SJSA1 (cell line): ENCODE measurements around the gene MEA1. TPM values are rescaled to one million over a fixed set of nuclear protein-coding genes. Genes with fewer than 3 reads are reported as not detected.
A peak's percentile ranks its signal among the peaks of the same experiment; 100 is the strongest.

Experiments used
- DNase-seq, 2 experiments: peaks; one replicate each; pipeline ENCODE4 v3.0.0-alpha.2; 2015 to 2020; ENCODE audit warnings: low spot score in 2 of 2, low read depth in 1 of 2
- H3K27ac ChIP-seq: fragments of 250-450 bp; sonication (Bioruptor Pico); 2 replicates; pipeline ENCODE4 v1.5.1; 2020; ENCODE audit warnings: mild to moderate bottlenecking, moderate library complexity
- H3K27me3 ChIP-seq: fragments of 250-450 bp; sonication (Bioruptor Pico); replicated peaks from 2 replicates; pipeline ENCODE4 v1.5.1; 2020; ENCODE audit warnings: mild to moderate bottlenecking, moderate library complexity
- H3K36me3 ChIP-seq: fragments of 250-450 bp; sonication (Bioruptor Pico); 2 replicates; pipeline ENCODE4 v1.5.1; 2020; ENCODE audit warnings: mild to moderate bottlenecking
- H3K4me1 ChIP-seq: fragments of 250-450 bp; sonication (Bioruptor Pico); replicated peaks from 2 replicates; pipeline ENCODE4 v1.6.1; 2021; ENCODE audit warnings: mild to moderate bottlenecking
- H3K4me3 ChIP-seq: fragments of 250-450 bp; sonication (Bioruptor Pico); 2 replicates; pipeline ENCODE4 v1.5.1; 2020; ENCODE audit warnings: mild to moderate bottlenecking
- H3K9me3 ChIP-seq: fragments of 250-450 bp; sonication (Bioruptor Pico); replicated peaks from 2 replicates; pipeline ENCODE4 v1.5.1; 2020; ENCODE audit warnings: mild to moderate bottlenecking
- total RNA-seq: library from RNA; depleted of rRNA; stranded (reverse); fragments of >200 nt; shearing (Covaris generic); gene quantifications from 2 replicates; pipeline ENCODE4 v1.2.3, GENCODE V29; 2014

MEA1 gene
- total RNA-seq, 1 experiment from 2014 or later = 134 TPM

- Histone ChIP-seq H3K27me3 (no peaks in the 10 kb centered on the region), H3K9me3 (no peaks in the 10 kb centered on the region), H3K4me3 (no peak overlapping the region), H3K4me1 (no peaks in the 10 kb centered on the region), H3K27ac (no peak overlapping the region), H3K36me3 (peaks cover 90% of the 10 kb centered on the region)
- DNase-seq = no peak
These were observed 18.6 kb upstream of the MEA1 start for GRCh38 chr6:43032326-43032725.

GRCh38 chr6:43029120-43029519, 15.4 kb upstream of the MEA1 start:
- Histone ChIP-seq H3K27me3 (no peaks in the 10 kb centered on the region), H3K36me3 (peaks cover 97% of the 10 kb centered on the region), H3K4me3 (no peak overlapping the region), H3K27ac (no peak overlapping the region), H3K4me1 (no peaks in the 10 kb centered on the region), H3K9me3 (no peaks in the 10 kb centered on the region)
- DNase-seq = no peak

GRCh38 chr6:43026365-43026764, 12.6 kb upstream of the MEA1 start:
- peaks cover 5% of the 10 kb centered on the region for H3K4me1 ChIP-seq
- H3K27me3 ChIP-seq = no peaks in the 10 kb centered on the region
- H3K9me3 ChIP-seq = no peaks in the 10 kb centered on the region
- DNase-seq = no peak
- H3K4me3 ChIP-seq = no peak overlapping the region
- peaks cover 92% of the 10 kb centered on the region for H3K36me3 ChIP-seq
- H3K27ac ChIP-seq = no peak overlapping the region

DNA sequence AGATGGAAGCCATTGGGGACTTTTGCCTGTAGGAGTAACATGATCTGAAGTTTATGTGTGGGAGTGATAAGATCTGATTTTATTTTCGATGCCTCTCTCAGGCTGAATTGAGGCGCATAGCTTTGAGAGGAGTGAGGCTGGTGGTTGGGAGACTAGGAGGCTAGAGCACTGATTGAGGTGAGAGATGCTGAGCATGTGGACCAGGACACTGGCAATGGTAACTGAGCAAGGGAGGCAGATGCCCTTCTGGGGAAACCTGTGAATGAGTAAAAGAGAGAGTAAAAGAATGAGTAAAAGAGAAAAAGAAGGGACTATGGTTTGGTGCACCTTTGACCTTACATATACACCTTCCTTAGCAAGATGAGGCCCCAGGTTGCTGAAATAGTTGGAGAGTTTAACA, 10.7 kb upstream of the MEA1 start:
- Histone ChIP-seq H3K27me3 (no peaks in the 10 kb centered on the region), H3K4me3 (no peak overlapping the region), H3K36me3 (peaks cover 94% of the 10 kb centered on the region), H3K9me3 (no peaks in the 10 kb centered on the region), H3K4me1 (peaks cover 13% of the 10 kb centered on the region), H3K27ac (no peak overlapping the region)
- DNase-seq = no peak

DNA sequence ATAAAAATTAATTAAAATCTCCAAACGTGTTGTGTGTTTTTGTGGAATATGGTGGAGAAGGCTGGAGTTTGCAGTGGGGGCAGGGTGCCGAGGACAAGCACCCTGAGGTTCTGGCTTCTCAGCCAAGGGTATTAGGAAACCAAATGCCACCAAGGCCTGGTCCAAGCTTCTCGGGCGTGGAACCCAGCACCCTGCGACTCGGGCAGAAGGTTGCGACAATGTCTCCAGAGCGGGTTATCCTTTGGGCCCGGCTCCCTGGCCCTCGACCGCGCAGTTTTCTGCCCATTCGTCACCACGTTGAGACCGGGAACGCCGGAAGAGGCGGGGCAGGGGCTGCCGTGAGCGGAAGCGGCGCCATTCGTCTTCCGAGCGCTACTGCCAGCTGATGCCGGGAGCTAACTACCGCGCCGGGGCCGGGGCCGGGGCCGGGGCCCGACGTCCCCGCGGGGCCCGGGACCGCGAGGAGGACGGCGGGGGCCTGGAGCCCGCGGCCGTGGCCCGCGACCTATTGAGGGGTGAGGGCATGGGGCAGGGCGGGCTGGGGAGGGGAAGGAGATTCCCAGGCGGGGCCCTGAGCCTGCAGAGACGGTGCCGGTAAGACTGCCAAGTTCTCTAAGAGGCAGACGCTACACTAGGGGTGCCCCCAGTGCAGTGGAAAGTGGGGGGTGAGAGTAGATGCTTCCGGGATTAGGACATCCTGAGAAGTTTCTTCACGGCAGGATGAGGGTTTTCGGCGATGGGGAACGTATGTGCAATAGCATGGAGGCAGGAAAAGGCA, 7.7 kb upstream of the MEA1 start, which contains the start of gene RRP36:
RRP36 (plus strand) TSS at position 354 of the 778 bp plus-strand sequence; CDS start at position 386, 32 bp downstream.
- peaks cover 94% of the 10 kb centered on the region for H3K36me3 ChIP-seq
- peak within 1 kb of the TSS; percentile 73 for H3K27ac ChIP-seq
- peak within 1 kb of the TSS; percentile 90 for H3K4me3 ChIP-seq
- H3K27me3 ChIP-seq = no peaks in the 10 kb centered on the region
- H3K9me3 ChIP-seq = no peaks in the 10 kb centered on the region
- peak; percentile 56 to 82 for DNase-seq
- peaks cover 13% of the 10 kb centered on the region for H3K4me1 ChIP-seq

- no peak for DNase-seq
- Histone ChIP-seq H3K9me3 (no peaks in the 10 kb centered on the region), H3K4me3 (peak overlapping the region; percentile 90), H3K27ac (peak overlapping the region; percentile 73), H3K4me1 (peaks cover 13% of the 10 kb centered on the region), H3K27me3 (no peaks in the 10 kb centered on the region), H3K36me3 (peaks cover 94% of the 10 kb centered on the region)
These were observed 7.1 kb upstream of the MEA1 start for GRCh38 chr6:43020847-43021246.

- no peak overlapping the region for H3K27ac ChIP-seq
These were observed 6.4 kb upstream of the MEA1 start for GRCh38 chr6:43020052-43020705.

DNA sequence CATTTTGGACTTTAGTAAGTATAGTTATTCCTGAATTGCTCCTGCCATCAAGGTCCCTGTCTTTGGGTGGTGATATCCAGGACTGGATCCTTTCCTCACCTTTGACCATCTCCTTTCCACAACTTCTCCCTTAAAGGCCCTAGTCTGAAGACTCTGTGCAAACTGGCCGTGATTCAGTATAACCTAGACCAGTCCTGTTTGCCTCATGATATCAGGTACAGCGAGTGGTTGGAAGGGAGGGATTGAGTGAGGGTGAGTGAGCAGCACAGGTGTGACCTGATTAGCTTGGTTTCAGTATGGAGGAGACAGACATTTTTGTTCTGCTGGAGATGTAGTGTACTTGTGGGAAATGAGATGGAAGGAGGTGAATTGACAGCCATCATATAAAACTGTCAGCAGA, 5.4 kb upstream of the MEA1 start:
- Histone ChIP-seq H3K36me3 (peaks cover 77% of the 10 kb centered on the region), H3K4me1 (peaks cover 13% of the 10 kb centered on the region), H3K27ac (no peak overlapping the region), H3K4me3 (no peak overlapping the region), H3K27me3 (no peaks in the 10 kb centered on the region), H3K9me3 (no peaks in the 10 kb centered on the region)
- DNase-seq = no peak

More at GRCh38 chr6:43020052-43020705, 6.4 kb upstream of the MEA1 start:
- DNase-seq = no peak
- H3K27me3 ChIP-seq = no peaks in the 10 kb centered on the region
- peaks cover 88% of the 10 kb centered on the region for H3K36me3 ChIP-seq
- no peaks in the 10 kb centered on the region for H3K9me3 ChIP-seq
- H3K4me1 ChIP-seq = peaks cover 13% of the 10 kb centered on the region
- H3K4me3 ChIP-seq = no peak overlapping the region

GRCh38 chr6:43016943-43017334, 3.2 kb upstream of the MEA1 start:
- no peak overlapping the region for H3K27ac ChIP-seq
- peaks cover 15% of the 10 kb centered on the region for H3K4me1 ChIP-seq
- H3K36me3 ChIP-seq = peaks cover 73% of the 10 kb centered on the region
- DNase-seq = no peak
- H3K9me3 ChIP-seq = no peaks in the 10 kb centered on the region
- H3K4me3 ChIP-seq = no peak overlapping the region
- no peaks in the 10 kb centered on the region for H3K27me3 ChIP-seq

DNA sequence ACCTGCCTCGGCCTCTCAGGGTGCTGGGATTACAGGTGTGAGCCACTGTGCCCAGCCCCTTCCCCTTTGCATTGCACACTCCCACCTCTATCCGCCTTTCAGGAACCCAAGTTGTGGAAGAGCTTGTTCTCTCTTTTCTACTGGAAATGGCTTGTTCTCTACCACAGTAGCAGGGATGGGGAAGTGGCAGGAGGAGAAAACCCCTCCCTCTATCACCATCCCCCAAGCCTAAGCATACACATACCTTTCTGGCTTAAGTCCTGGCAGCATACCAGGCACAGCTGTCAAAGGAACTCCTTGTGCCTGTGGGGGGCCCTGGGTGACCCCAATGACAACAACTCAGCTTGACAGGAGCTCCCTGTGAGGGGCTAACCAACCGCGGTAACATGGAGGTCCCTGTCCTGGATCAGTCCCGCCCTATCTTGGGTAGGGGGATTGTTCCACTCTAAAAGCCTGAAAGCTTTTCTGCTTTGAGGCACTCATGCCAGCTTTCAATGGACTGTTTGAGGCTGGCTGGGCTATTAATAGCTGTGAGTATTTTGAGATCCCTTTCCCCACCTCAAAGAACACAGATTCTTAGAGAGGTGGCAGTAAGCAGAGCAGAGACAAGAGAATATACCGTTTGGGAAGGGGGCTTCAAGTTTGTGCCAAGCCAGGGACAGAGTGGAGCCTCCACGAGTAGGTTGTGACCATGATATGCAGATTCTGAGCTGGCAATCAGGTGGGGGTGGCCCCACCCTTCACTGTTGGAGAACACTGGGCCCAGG, 2.6 kb upstream of the MEA1 start:
- Histone ChIP-seq H3K4me3 (no peak overlapping the region), H3K27ac (no peak overlapping the region), H3K4me1 (peaks cover 14% of the 10 kb centered on the region), H3K9me3 (no peaks in the 10 kb centered on the region), H3K27me3 (no peaks in the 10 kb centered on the region), H3K36me3 (peaks cover 73% of the 10 kb centered on the region)
- no peak for DNase-seq

GRCh38 chr6:43014434-43014909, 726 bp upstream of the MEA1 start:
- Histone ChIP-seq H3K4me1 (peaks cover 7% of the 10 kb centered on the region; the same call in 1 of the 2 replicates), H3K27ac (peak overlapping the region; percentile 53), H3K36me3 (peaks cover 73% of the 10 kb centered on the region), H3K9me3 (no peaks in the 10 kb centered on the region), H3K4me3 (peak overlapping the region; percentile 59), H3K27me3 (no peaks in the 10 kb centered on the region)
- peak in 1 of 2 experiments; percentile 20 for DNase-seq

DNA sequence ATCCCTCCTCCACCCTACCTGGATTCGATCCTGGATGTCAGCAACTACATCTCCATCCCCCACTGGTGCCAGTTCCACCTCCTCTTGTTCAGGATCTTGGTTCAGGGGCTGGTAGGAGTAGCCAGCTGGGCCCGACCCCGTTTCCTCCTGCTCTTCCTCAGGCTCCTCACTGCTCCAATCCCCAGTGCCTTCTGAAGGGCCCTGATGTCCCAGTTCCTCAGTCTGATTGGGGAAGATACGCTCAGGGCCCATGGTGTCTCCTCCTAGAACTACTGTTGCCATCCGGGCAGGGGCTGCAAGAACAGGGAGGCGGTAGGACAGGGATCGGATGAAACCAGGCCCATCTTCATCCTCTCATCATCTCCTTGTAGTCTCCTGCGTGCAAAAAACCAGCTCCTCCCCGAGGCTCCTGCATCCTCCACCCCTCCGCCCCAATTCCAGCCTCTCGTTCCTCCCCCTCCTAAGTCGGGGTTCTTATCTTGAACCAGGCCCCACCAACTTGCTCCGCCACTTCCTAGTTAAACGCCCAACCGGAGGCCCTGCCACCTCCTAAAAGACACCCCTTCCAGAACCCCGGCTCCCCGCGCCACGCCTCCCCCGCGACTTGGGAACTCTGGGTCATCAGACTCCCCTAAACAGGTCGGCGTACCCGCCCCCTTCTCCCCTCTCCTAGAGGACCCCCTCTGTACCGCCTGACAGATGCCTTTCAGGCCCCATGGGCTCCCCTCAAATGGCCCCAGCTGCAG, 476 bp downstream of the MEA1 start:
- peak overlapping the region; percentile 59 for H3K4me3 ChIP-seq
- DNase-seq = peak in 1 of 2 experiments; percentile 26
- H3K9me3 ChIP-seq = no peaks in the 10 kb centered on the region
- peak overlapping the region; percentile 22; the same call in 1 of the 2 replicates for H3K27ac ChIP-seq
- H3K27me3 ChIP-seq = no peaks in the 10 kb centered on the region
- H3K36me3 ChIP-seq = peaks cover 73% of the 10 kb centered on the region
- H3K4me1 ChIP-seq = peaks cover 7% of the 10 kb centered on the region; the same call in 1 of the 2 replicates

- Histone ChIP-seq H3K9me3 (no peaks in the 10 kb centered on the region), H3K4me3 (no peak overlapping the region; the same call in 1 of the 2 replicates), H3K27ac (no peak overlapping the region), H3K36me3 (peaks cover 73% of the 10 kb centered on the region), H3K4me1 (peaks cover 7% of the 10 kb centered on the region; the same call in 1 of the 2 replicates), H3K27me3 (no peaks in the 10 kb centered on the region)
- DNase-seq = no peak
These were observed 1.4 kb downstream of the MEA1 start for GRCh38 chr6:43012364-43012763.
